ENCODE measurements around the gene PAM.

Gene PAM

DNA sequence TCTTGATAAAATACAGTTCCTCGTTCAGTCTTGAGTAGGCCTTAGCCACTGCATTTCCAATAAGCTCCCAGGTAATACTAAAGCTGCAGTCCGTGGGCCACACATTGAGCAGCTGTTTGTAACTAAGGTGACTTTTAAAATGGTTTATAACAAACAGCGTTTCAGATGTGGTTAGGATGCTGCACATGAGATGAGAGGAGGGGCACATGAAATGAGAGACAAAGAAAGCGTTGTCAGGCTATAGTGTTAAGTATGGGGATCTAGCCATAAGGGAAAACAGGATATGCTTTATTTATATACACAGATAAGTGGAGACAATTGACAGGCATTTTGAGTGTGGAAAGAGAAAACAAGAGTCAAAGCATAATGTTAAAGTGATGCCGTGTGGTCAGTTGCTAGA is 89.9 kb downstream of the PAM start:
- H3K27me3 ChIP-seq (replicated peaks; ENCODE audit: control insufficient read depth, insufficient read depth, low read length): no peaks in the 10 kb centered on the region
- no peak for DNase-seq (ENCODE audit: extremely low read depth, insufficient read length)
- H3K36me3 ChIP-seq (ENCODE audit: control insufficient read depth, insufficient read depth, low read length): no peaks in the 10 kb centered on the region
- no peak overlapping the region for H3K4me3 ChIP-seq (replicated peaks; ENCODE audit: low read depth, low read length)
- TF ChIP-seq, protein P1, sequence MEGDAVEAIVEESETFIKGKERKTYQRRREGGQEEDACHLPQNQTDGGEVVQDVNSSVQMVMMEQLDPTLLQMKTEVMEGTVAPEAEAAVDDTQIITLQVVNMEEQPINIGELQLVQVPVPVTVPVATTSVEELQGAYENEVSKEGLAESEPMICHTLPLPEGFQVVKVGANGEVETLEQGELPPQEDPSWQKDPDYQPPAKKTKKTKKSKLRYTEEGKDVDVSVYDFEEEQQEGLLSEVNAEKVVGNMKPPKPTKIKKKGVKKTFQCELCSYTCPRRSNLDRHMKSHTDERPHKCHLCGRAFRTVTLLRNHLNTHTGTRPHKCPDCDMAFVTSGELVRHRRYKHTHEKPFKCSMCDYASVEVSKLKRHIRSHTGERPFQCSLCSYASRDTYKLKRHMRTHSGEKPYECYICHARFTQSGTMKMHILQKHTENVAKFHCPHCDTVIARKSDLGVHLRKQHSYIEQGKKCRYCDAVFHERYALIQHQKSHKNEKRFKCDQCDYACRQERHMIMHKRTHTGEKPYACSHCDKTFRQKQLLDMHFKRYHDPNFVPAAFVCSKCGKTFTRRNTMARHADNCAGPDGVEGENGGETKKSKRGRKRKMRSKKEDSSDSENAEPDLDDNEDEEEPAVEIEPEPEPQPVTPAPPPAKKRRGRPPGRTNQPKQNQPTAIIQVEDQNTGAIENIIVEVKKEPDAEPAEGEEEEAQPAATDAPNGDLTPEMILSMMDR (IDR thresholded peaks at IDR 0.05; ENCODE audit: insufficient read depth, low read length, poor library complexity, severe bottlenecking): no peak

DNA sequence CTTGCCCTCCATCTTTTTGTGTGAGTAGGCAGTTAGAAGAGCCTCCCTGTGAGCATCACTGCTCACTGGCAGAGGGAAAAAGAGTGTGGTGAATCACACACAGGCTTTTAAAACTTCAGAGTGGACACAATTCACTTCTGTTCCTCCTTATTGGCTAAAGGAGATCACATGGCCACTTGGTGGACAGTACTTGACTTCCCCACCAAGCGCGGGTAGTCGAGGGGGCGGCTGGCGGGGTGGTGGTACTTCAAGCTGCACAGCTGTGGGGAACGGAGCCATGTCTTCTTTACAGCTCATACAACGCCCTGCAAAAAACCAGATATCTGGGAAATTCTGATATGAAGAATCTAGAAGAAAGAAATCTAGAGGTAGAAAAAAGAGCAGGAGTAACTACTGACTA is 95.4 kb downstream of the PAM start:
- TF ChIP-seq, protein P1 (IDR thresholded peaks at IDR 0.05; ENCODE audit: insufficient read depth, low read length, poor library complexity, severe bottlenecking): no peak
- no peak overlapping the region for H3K4me3 ChIP-seq (replicated peaks; ENCODE audit: low read depth, low read length)
- no peak for DNase-seq (ENCODE audit: extremely low read depth, insufficient read length)
- H3K27me3 ChIP-seq (replicated peaks; ENCODE audit: control insufficient read depth, insufficient read depth, low read length): no peaks in the 10 kb centered on the region
- H3K36me3 ChIP-seq (ENCODE audit: control insufficient read depth, insufficient read depth, low read length): no peaks in the 10 kb centered on the region

DNA sequence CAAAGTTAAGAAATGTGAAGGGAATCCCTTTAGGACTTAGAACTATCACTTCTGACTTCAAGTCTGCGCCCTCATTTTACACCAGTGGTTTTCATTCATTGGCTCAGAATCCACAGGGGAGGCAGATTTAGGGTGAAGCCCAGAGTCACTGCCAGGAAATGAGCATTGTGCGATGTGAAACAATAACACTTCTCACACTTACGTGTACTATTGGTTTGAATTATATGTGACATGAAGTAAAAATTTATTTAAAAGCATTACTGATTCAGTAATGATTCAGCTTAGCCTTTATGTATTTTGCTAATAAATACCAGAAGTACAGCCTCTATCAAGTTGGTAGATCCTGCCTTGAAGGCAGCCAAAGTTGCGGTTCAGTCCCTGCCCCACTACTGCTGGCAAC is 98.6 kb downstream of the PAM start:
- no peak overlapping the region for H3K4me3 ChIP-seq (replicated peaks; ENCODE audit: low read depth, low read length)
- H3K27me3 ChIP-seq (replicated peaks; ENCODE audit: control insufficient read depth, insufficient read depth, low read length): no peaks in the 10 kb centered on the region
- no peaks in the 10 kb centered on the region for H3K36me3 ChIP-seq (ENCODE audit: control insufficient read depth, insufficient read depth, low read length)
- no peak for DNase-seq (ENCODE audit: extremely low read depth, insufficient read length)
- TF ChIP-seq, protein P1 (IDR thresholded peaks at IDR 0.05; ENCODE audit: insufficient read depth, low read length, poor library complexity, severe bottlenecking): no peak

DNA sequence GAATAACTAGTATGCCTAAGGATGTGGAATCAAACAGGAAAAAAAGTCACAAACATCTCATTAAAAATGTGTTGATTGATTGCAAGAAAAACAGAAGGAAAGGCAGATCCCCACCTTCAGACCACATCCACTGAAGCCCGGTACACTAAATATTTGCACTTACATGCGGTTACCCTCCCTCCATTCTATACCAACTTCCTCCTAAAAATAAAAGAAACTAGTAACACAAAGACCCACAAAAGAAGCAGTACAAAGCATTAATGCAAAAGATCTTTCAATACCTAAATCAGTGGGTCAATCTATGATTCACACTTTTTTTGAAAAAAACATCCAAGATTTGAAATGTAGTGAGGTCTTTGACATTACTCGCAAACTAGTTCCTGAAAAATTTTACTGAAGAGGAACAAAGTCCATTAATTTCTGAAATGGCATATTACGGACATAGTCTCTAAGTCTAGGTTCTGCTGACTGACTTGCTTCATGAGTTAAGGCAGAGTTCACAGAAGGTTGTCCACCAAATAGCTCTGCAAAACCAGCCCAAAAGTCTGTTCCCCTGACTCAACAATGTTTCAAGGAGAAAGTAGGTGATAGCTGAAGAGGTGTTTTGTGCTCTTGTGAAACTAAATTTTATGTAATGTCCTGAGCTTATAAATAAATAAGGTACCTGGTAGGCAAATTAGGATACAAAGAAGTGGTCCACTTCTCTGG is 100.7 kb downstream of the PAM start:
- Histone ChIP-seq H3K36me3 (ENCODE audit: control insufficient read depth, insufficient read depth, low read length) (no peaks in the 10 kb centered on the region), H3K4me3 (replicated peaks; ENCODE audit: low read depth, low read length) (no peak overlapping the region), H3K27me3 (replicated peaks; ENCODE audit: control insufficient read depth, insufficient read depth, low read length) (no peaks in the 10 kb centered on the region)
- no peak for DNase-seq (ENCODE audit: extremely low read depth, insufficient read length)
- TF ChIP-seq, protein P1 (IDR thresholded peaks at IDR 0.05; ENCODE audit: insufficient read depth, low read length, poor library complexity, severe bottlenecking): no peak

DNA sequence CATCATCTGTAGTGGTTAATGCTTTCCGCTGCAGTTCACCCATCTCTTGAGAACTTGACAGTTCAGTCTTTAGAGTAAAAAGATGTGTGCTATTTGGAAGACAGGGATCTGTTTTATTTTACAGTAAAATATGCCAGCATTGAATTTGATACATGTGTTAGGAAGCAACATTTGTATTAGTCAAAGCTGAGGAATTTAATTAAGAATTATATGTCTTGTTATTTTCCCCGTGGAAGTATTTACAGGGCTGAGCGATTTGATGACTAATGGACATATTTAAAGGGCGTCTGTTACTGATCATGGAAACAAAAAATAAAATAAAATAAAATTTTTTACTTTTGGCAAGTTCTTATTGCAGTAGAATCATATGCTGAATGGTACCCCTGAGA is 101.3 kb downstream of the PAM start:
- DNase-seq (ENCODE audit: extremely low read depth, insufficient read length): no peak
- no peaks in the 10 kb centered on the region for H3K36me3 ChIP-seq (ENCODE audit: control insufficient read depth, insufficient read depth, low read length)
- H3K27me3 ChIP-seq (replicated peaks; ENCODE audit: control insufficient read depth, insufficient read depth, low read length): no peaks in the 10 kb centered on the region
- no peak overlapping the region for H3K4me3 ChIP-seq (replicated peaks; ENCODE audit: low read depth, low read length)
- TF ChIP-seq, protein P1 (IDR thresholded peaks at IDR 0.05; ENCODE audit: insufficient read depth, low read length, poor library complexity, severe bottlenecking): no peak
